ENCODE measurements around the gene VPS11. TPM values are rescaled to one million over a fixed set of nuclear protein-coding genes. Genes with fewer than 3 reads are reported as not detected.

The VPS11 gene
- total RNA-seq, 1 experiment from 2014 or later = 20.2 TPM

Small RNA genes lying within 50 kb of the gene (microRNA-seq; reads per million reads assigned to microRNA genes)
- gene MIR3656 (ENCODE audit: borderline number of aligned reads) = not detected

Other genes with a start within 250 kb of the VPS11 start
- gene CXCR5, start 183.9 kb upstream of the VPS11 start, total RNA-seq (2021) = 0.07 TPM in 1 of 3 replicates, not detected in the others
- 62.1 to 65.3 TPM (median 64.7 TPM) in 3 replicates for gene BCL9L, start 141.9 kb upstream of the VPS11 start, total RNA-seq (2021)
- gene UPK2, start 111.5 kb upstream of the VPS11 start, total RNA-seq (2021) = not detected in 3 replicates
- not detected in 3 replicates for gene FOXR1, start 96.1 kb upstream of the VPS11 start, total RNA-seq (2021)
- 39.1 to 42.1 TPM (median 41.7 TPM) in 3 replicates for gene CENATAC, start 69.7 kb upstream of the VPS11 start, total RNA-seq (2021)
- 1,349 to 1,504 TPM (median 1,464 TPM) in 3 replicates for gene RPS25, start 49.5 kb upstream of the VPS11 start, total RNA-seq (2021)
- gene TRAPPC4, start 49.1 kb upstream of the VPS11 start, total RNA-seq (2021) = 65.1 to 75.7 TPM (median 65.5 TPM) in 3 replicates
- gene SLC37A4, start 36.9 kb upstream of the VPS11 start, total RNA-seq (2021) = 48.6 to 57.0 TPM (median 54.5 TPM) in 3 replicates
- 212 to 276 TPM (median 218 TPM) in 3 replicates for gene HYOU1, start 10.6 kb upstream of the VPS11 start, total RNA-seq (2021)
- gene HMBS, start 17.1 kb downstream of the VPS11 start, total RNA-seq (2021) = 55.4 to 64.4 TPM (median 62.3 TPM) in 3 replicates
- 59.6 to 64.6 TPM (median 63.5 TPM) in 3 replicates for gene DPAGT1, start 34.0 kb downstream of the VPS11 start, total RNA-seq (2021)
- 3.4 to 6.4 TPM (median 4.4 TPM) in 3 replicates for gene C2CD2L, start 39.5 kb downstream of the VPS11 start, total RNA-seq (2021)
- 34.0 to 37.1 TPM (median 35.4 TPM) in 3 replicates for gene HINFP, start 53.8 kb downstream of the VPS11 start, total RNA-seq (2021)
- gene ABCG4, start 81.2 kb downstream of the VPS11 start, total RNA-seq (2021) = 1.9 to 4.4 TPM (median 2.1 TPM) in 3 replicates
- 19.9 to 23.2 TPM (median 20.8 TPM) in 3 replicates for gene NLRX1, start 100.9 kb downstream of the VPS11 start, total RNA-seq (2021)
- gene NHERF4, start 117.7 kb downstream of the VPS11 start, total RNA-seq (2021) = 0.32 to 0.59 TPM in 2 of 3 replicates, not detected in the other
- 45.6 to 47.9 TPM (median 46.7 TPM) in 3 replicates for gene CBL, start 138.5 kb downstream of the VPS11 start, total RNA-seq (2021)
- gene MCAM, start 249.3 kb downstream of the VPS11 start, total RNA-seq (2021) = 20.7 to 26.4 TPM (median 22.1 TPM) in 3 replicates

Measured in WTC11 (cell line).